ACC112 (cell line): ENCODE results near the gene HMX2.
A peak's percentile ranks its signal among the peaks of the same experiment; 100 is the strongest.

ENCODE experiments used
- H2AFZ ChIP-seq: fragments of 200-600 bp; sonication (generic); one replicate; pipeline ENCODE4 v1.6.0; 2017; ENCODE audit warnings: antibody characterized with exemption, low read length; ENCODE audit not compliant: unreplicated experiment
- H3K27ac ChIP-seq: fragments of 200-600 bp; sonication (generic); 2 replicates; pipeline ENCODE4 v1.5.1; 2014; ENCODE audit warnings: low read depth, mild to moderate bottlenecking, antibody characterized with exemption, low read length, moderate library complexity
- H3K27me3 ChIP-seq: fragments of 200-600 bp; sonication (generic); 2 replicates; pipeline ENCODE4 v1.6.1; 2014; ENCODE audit warnings: mild to moderate bottlenecking, antibody characterized with exemption, low read length, moderate library complexity, mixed read lengths; ENCODE audit not compliant: insufficient read depth
- H3K36me3 ChIP-seq: fragments of 200-600 bp; sonication (generic); 2 replicates; pipeline ENCODE4 v1.6.1; 2016; ENCODE audit warnings: mild to moderate bottlenecking, antibody characterized with exemption, low read length, moderate library complexity, mixed read lengths; ENCODE audit not compliant: insufficient read depth
- H3K4me1 ChIP-seq: fragments of 200-600 bp; sonication (generic); one replicate; pipeline ENCODE4 v1.6.1; 2016; ENCODE audit warnings: low read length, mixed read lengths; ENCODE audit not compliant: insufficient read depth, unreplicated experiment, control insufficient read depth
- H3K4me3 ChIP-seq: fragments of 200-600 bp; sonication (generic); 2 replicates; pipeline ENCODE4 v1.5.1; 2014; ENCODE audit warnings: mild to moderate bottlenecking, low read depth, low read length
- H3K79me2 ChIP-seq: fragments of 200-600 bp; sonication (generic); one replicate; pipeline ENCODE4 v1.6.0; 2016; ENCODE audit warnings: low read length; ENCODE audit not compliant: control insufficient read depth, unreplicated experiment, insufficient read depth

Gene HMX2

DNA sequence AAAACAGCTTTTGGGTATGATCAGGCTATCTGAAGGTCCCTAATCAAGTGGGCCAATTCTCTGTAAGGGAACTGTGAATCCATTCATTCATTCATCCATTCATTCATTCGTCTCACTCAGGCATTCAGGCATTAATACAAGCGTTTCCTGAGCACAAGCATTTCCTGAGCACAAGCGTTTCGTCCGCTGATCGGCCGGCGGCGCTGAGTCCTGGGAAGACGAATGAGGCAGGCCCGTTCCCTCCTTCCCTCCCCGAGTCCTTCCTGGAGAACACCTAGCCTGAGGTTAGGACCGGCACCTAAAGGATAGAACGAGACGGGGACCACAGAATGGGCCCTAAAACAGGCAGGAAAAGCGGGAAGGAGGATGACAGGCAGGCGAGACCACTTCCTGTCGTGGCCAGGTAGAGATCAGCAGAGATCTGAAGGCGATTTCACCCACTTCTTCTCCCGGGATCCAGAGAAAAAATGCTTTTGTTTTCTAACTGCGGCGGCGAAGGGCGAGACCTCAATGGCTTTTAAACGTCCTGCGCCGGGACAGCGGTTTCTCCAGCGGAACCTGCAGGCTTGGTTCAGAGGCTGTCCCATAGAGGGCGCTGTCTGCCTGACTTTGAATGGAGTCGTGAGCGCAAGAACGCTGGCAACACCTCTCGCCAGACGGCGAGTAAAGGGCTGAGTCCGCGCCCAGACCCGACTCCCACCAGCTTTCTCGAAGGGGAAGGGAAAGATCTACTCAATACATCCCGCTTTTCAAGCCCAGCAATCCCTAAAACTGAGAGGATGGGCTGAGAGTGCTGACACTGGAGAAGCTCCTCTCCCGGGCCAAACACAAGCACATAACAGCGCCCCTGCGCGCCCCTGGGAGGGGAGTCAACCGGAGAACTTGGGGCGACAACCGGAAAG, 15.1 kb upstream of the HMX2 start:
- peaks cover 12% of the 10 kb centered on the region for H3K4me1 ChIP-seq
- no peak overlapping the region for H3K27ac ChIP-seq
- H2AFZ ChIP-seq, result peak overlapping the region; percentile 45
- H3K4me3 ChIP-seq, result peak overlapping the region; percentile 52
- H3K27me3 ChIP-seq, result peaks cover 97% of the 10 kb centered on the region
- H3K79me2 ChIP-seq, result no peaks in the 10 kb centered on the region
- H3K36me3 ChIP-seq, result no peaks in the 10 kb centered on the region

DNA sequence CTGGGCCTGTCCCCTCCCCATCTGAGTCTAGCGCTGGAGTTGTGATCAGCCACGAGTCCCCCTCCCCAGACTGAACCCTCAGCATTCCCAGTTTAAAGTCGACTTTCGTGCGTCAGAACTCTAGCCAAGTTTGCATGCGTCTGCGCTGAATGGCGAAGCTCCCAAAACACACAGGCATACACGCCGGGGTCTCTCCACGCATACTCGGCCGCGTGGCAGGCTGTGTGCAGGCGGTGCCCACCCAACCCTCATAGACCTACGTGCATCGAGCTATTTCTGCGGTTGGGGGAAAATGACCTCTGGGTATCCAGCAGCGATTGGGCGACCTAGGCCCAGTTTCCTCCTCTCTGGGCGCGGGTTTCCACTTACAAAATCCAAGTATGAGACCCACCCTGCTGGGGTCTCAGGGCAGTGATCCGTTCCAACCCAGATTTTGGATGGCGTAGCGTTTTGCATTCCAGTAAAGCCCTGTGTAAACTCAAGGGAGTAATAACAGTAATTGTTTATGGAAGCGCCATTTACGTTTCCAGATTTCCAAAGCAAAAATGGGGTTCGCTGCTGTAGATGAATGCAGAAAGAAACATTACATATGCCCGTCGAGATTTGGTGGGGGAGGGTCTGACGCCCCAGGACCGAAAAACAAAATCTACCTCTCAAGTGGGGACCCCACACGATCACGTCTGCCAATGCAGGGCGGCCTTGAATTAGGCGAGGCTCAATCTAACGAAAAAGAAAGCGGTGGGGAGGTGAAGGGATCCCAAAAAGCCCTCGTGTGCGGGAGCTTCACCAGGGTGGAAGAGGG, 14.2 kb upstream of the HMX2 start:
- H3K4me3 ChIP-seq, result peak overlapping the region; percentile 35
- no peak overlapping the region for H3K27ac ChIP-seq
- no peak overlapping the region for H2AFZ ChIP-seq
- peaks cover 12% of the 10 kb centered on the region for H3K4me1 ChIP-seq
- no peaks in the 10 kb centered on the region for H3K79me2 ChIP-seq
- peaks cover 97% of the 10 kb centered on the region for H3K27me3 ChIP-seq
- H3K36me3 ChIP-seq, result no peaks in the 10 kb centered on the region

- peaks cover 97% of the 10 kb centered on the region for H3K27me3 ChIP-seq
- no peak overlapping the region for H2AFZ ChIP-seq
- no peak overlapping the region for H3K4me3 ChIP-seq
- peaks cover 12% of the 10 kb centered on the region for H3K4me1 ChIP-seq
- H3K36me3 ChIP-seq, result no peaks in the 10 kb centered on the region
- H3K79me2 ChIP-seq, result no peaks in the 10 kb centered on the region
- H3K27ac ChIP-seq, result no peak overlapping the region
These were observed 13.5 kb upstream of the HMX2 start for GRCh38 chr10:123134343-123134914.

- Histone ChIP-seq H3K36me3 (no peaks in the 10 kb centered on the region), H3K4me1 (peaks cover 8% of the 10 kb centered on the region), H3K27ac (no peak overlapping the region), H2AFZ (no peak overlapping the region), H3K27me3 (peaks cover 98% of the 10 kb centered on the region), H3K4me3 (0 out of 2 replicates have a peak overlapping the region, but pooled peaks have one; percentile 47), H3K79me2 (no peaks in the 10 kb centered on the region)
These were observed 13.0 kb upstream of the HMX2 start for GRCh38 chr10:123134915-123135414.

- no peaks in the 10 kb centered on the region for H3K36me3 ChIP-seq
- peaks cover 98% of the 10 kb centered on the region for H3K27me3 ChIP-seq
- H2AFZ ChIP-seq, result no peak within 1 kb of the TSS
- H3K27ac ChIP-seq, result no peak within 1 kb of the TSS
- H3K4me3 ChIP-seq, result peak within 1 kb of the TSS; percentile 47; the same call in 1 of the 2 replicates
- H3K4me1 ChIP-seq, result peaks cover 8% of the 10 kb centered on the region
- no peaks in the 10 kb centered on the region for H3K79me2 ChIP-seq
These were observed 12.4 kb upstream of the HMX2 start, which contains the start of gene HMX3 for GRCh38 chr10:123135415-123136141. TSS of gene HMX3 (plus strand) at chr10:123135970. CDS start at chr10:123136051, 81 bp downstream.

GRCh38 chr10:123136221-123136805, 11.6 kb upstream of the HMX2 start:
- Histone ChIP-seq H3K27ac (no peak overlapping the region), H3K27me3 (peaks cover 98% of the 10 kb centered on the region)

DNA sequence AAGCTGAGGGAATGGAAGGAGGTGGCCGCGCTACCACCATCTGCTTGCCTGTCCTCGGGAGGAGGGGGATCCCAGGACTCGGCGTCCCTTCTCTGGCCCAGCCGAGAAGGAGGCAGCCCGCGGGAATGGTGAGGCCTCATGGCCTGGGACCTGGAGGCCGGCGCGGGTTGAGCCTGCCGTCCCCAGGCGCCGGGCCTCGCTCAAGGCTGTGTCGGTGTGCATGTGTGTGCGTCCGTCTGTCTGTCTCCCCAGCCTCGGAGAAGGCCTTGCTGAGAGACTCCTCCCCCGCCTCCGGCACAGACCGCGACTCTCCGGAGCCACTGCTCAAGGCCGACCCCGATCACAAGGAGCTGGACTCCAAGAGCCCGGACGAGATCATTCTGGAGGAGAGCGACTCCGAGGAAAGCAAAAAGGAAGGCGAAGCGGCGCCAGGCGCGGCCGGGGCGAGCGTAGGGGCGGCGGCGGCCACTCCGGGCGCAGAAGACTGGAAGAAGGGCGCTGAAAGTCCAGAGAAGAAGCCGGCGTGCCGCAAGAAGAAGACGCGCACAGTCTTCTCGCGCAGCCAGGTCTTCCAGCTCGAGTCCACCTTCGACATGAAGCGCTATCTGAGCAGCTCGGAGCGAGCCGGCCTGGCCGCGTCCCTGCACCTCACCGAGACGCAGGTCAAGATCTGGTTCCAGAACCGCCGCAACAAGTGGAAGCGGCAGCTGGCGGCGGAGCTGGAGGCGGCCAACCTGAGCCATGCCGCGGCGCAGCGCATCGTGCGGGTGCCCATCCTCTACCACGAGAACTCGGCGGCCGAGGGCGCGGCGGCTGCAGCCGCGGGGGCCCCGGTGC, 10.9 kb upstream of the HMX2 start:
- Histone ChIP-seq H3K4me3 (peak overlapping the region; percentile 3; the same call in 1 of the 2 replicates), H3K27ac (no peak overlapping the region), H3K27me3 (peaks cover 98% of the 10 kb centered on the region)

More at GRCh38 chr10:123136221-123136805, 11.6 kb upstream of the HMX2 start:
- Histone ChIP-seq H3K4me1 (peaks cover 8% of the 10 kb centered on the region), H3K36me3 (no peaks in the 10 kb centered on the region), H3K4me3 (no peak overlapping the region), H3K79me2 (no peaks in the 10 kb centered on the region), H2AFZ (no peak overlapping the region)

GRCh38 chr10:123139165-123139520, 8.8 kb upstream of the HMX2 start:
- Histone ChIP-seq H3K4me3 (no peak overlapping the region), H3K79me2 (no peaks in the 10 kb centered on the region), H3K4me1 (peaks cover under 1% of the 10 kb centered on the region), H2AFZ (no peak overlapping the region), H3K27me3 (peaks cover 100% of the 10 kb centered on the region), H3K36me3 (no peaks in the 10 kb centered on the region), H3K27ac (no peak overlapping the region)

More for the DNA sequence above, 10.9 kb upstream of the HMX2 start:
- Histone ChIP-seq H2AFZ (no peak overlapping the region), H3K36me3 (no peaks in the 10 kb centered on the region), H3K4me1 (peaks cover 8% of the 10 kb centered on the region), H3K79me2 (no peaks in the 10 kb centered on the region)

DNA sequence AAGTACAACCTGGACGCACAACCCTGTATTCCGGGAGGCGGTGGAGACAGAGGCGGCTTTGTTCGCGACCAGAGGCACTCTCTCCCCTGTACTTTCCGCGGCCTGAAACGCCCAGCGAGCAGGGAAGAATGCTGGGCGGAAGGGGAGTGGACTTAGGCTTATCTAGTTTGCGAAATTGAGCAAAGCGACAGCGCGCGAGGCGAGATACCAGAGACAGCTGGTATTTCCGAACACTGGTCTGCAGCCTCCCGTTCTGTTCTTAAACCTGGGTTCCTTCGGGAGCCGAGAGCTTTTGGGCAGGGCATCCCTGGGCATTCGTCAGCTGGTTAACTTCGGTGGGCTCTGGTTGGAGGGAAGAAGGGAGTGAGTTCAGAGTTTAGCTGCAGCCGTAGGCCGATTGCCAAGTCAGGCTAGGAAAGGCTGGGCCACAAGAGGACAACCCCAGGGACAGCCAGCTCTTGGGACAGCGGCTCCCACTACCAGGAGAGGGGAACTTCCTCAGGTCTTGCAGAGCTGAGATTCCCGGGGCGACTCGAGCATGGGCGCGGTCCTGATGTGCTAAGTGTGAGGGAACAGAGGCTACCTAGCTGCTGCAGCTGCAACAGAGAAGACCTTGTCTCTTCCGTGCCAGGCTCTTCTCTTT, 8.3 kb upstream of the HMX2 start:
- no peak overlapping the region for H3K4me3 ChIP-seq
- no peak overlapping the region for H2AFZ ChIP-seq

More for the DNA sequence above, 8.3 kb upstream of the HMX2 start:
- Histone ChIP-seq H3K4me1 (peaks cover 5% of the 10 kb centered on the region), H3K27me3 (peaks cover 100% of the 10 kb centered on the region), H3K79me2 (no peaks in the 10 kb centered on the region), H3K27ac (no peak overlapping the region), H3K36me3 (no peaks in the 10 kb centered on the region)
